Activated CD8-positive, alpha-beta T cell treated with anti-CD3 and anti-CD28 coated beads, Interleukin-2, amount 10 ng/mL, durations not matched to agents 7 days and 5 days (primary cell): ENCODE data around the gene FCN1. TPM values are rescaled to one million over a fixed set of nuclear protein-coding genes. Genes with fewer than 3 reads are reported as not detected.

Experiments
- ATAC-seq: fragments of 150-1000 bp; cut with Tn5 transposase; one replicate; pipeline ENCODE4 v1.10.0; 2021; ENCODE audit warnings: moderate library complexity
- CTCF ChIA-PET: fragments of 350-600 bp; sonication (Branson Sonifier 250); formaldehyde crosslinking; loops from one replicate; lab custom pipeline; 2021; ENCODE audit warnings: antibody characterized with exemption; lab: Charles Lee
- POLR2A ChIA-PET: fragments of 350-600 bp; sonication (Branson Sonifier 250); formaldehyde crosslinking; loops from one replicate; lab custom pipeline; 2021; ENCODE audit warnings: antibody characterized with exemption; lab: Charles Lee
- DNase-seq: peaks from one replicate; pipeline ENCODE4 v3.0.0-alpha.2; 2020
- H3K27ac Mint-ChIP-seq: one replicate; pipeline ENCODE4 v1.8.0; 2021; ENCODE audit warnings: mild to moderate bottlenecking, mixed read lengths
- H3K27me3 Mint-ChIP-seq: one replicate; pipeline ENCODE4 v1.8.0; 2021; ENCODE audit warnings: low read depth, mixed read lengths
- H3K36me3 Mint-ChIP-seq: one replicate; pipeline ENCODE4 v1.8.0; 2021; ENCODE audit warnings: low read depth, mixed read lengths
- H3K4me1 Mint-ChIP-seq: one replicate; pipeline ENCODE4 v1.8.0; 2021; ENCODE audit warnings: low read depth, mixed read lengths
- H3K4me3 Mint-ChIP-seq: one replicate; pipeline ENCODE4 v1.8.0; 2021; ENCODE audit warnings: mild to moderate bottlenecking, mixed read lengths
- H3K9me3 Mint-ChIP-seq: one replicate; pipeline ENCODE4 v1.8.0; 2022; ENCODE audit warnings: mixed read lengths; ENCODE audit not compliant: insufficient read depth
- total RNA-seq, 2 experiments: library from RNA; stranded (reverse); gene quantifications; one replicate each; pipeline ENCODE4 v1.2.3, GENCODE V29; 2021

FCN1 gene
- not detected for total RNA-seq

DNA sequence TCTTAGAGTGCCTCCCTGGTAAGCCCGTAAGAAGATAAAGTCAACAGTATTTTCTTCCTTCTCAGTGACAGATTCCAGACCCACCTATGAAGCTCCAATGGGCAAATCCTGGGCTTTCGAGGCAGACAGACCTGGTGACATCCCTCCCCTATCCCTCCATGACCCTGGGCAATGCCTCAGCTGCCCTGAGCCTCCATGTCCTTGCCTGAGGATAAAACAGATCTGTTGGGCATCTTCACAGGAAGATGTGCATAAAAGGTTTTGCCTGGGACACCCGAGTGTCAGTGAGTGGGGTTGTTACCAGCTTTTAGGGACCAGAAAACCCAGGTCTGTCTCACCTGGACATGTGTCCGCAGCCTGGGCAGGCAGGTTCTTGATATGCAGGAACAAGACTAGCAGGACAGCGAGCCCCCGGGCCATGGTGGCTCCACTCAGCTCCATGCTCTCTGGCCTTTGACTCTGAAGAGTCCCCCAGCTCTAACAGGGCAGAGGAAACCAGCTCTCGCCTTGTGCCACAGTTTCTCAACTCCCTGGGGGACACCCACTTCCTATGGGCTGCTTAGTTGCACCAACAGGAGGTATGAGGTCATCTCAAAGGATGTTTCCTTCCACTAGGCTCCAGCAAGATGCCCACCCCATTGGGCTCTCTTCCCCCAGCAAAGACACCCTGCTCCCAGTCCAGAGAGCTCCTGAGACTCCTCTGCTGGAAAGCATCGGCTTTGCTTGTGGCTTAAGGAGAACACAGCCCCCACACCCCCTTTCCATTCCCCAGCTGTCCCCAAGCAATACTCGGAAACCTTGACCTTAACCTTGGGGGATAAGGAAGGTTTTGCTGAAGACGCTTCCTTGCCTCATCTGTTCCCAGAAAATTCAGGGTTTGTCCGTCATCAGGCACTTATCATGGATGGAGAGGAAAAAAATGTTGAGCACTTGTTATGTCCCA lies at the start of gene FCN1:
Gene FCN1, minus strand, starts transcription at position 482 of the 943 bp plus-strand sequence. Its CDS starts 41 bp downstream, at position 441.
- DNase-seq (no peak), ATAC-seq (no peak)
- POLR2A ChIA-PET = no interaction called here
- H3K36me3 Mint-ChIP-seq = no peaks in the 10 kb centered on the region
- CTCF ChIA-PET = no interaction called here
- H3K27ac Mint-ChIP-seq = no peak within 1 kb of the TSS
- no peaks in the 10 kb centered on the region for H3K4me1 Mint-ChIP-seq
- H3K4me3 Mint-ChIP-seq = no peak within 1 kb of the TSS
- H3K9me3 Mint-ChIP-seq = no peaks in the 10 kb centered on the region
- no peaks in the 10 kb centered on the region for H3K27me3 Mint-ChIP-seq

DNA sequence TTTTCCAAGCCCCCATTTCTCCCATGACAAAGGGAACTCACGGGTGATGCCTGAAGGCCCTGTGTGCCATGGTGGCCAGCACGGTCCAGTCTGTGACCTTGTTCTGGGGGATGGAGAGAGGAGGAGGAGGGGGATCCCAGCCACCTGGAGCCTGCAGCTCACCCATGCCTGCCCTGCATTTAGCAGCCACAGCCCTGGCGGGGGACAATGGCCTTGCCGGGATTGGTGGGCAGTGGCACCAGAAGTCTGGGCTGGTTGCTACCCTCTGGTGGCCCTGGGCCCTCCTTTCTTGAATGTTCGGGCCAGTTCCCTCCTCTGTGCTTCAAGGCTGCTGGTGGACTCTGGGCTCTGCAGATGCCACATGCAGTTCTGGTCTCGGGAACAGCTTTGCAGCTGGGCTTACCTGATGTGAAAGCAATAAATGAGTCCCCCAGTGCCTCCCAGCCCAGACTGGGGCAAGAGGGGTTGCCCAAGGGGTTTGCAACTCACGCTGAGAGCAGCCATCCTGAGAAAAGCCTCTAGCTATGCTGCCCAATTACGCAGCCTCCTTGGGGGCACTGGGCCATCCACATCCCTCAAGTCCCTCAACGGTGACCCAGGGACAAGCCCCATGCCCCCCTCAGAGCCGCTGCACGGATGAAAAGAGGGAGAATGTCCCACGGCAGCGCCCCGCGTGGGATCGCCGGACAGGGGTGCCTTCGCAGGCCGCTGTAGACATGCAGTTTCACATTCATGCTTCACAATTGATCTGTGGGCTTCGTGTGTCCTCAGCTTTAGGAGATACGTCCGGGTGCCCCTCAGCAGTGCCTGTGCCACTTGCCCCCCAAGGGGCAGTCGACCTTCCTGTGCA lies 49.2 kb upstream of the FCN1 start:
- ATAC-seq (no peak), DNase-seq (no peak)
- Mint-ChIP-seq H3K4me1 (no peaks in the 10 kb centered on the region), H3K9me3 (no peaks in the 10 kb centered on the region), H3K36me3 (no peaks in the 10 kb centered on the region), H3K27me3 (no peaks in the 10 kb centered on the region), H3K27ac (no peak overlapping the region), H3K4me3 (no peak overlapping the region)
- ChIA-PET POLR2A (no interaction called here), CTCF (no interaction called here)

DNA sequence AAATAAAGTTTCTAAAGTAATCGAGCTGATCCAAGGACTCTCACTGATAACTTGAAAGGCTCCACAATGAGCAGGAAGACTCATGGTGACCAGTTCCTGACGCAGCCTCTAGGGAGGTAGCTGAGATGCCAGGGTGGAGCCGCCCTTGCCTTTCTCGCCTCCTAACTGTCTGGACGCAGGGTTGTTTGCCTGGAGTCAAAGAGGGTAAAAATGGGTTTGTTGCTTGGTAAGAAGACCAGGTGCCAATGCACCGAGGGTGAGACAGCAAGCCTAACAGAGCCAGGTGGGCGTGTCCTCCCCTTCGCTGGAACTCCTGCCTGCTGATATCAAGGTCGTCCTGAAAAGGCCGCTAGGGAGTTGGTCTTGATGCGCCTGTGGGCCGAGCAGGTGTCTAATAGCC lies 48.6 kb upstream of the FCN1 start:
- Mint-ChIP-seq H3K27ac (no peak overlapping the region), H3K4me1 (no peaks in the 10 kb centered on the region), H3K36me3 (no peaks in the 10 kb centered on the region), H3K4me3 (no peak overlapping the region), H3K9me3 (no peaks in the 10 kb centered on the region), H3K27me3 (no peaks in the 10 kb centered on the region)
- ATAC-seq (no peak), DNase-seq (no peak)
- CTCF ChIA-PET = no interaction called here
- POLR2A ChIA-PET = no interaction called here

DNA sequence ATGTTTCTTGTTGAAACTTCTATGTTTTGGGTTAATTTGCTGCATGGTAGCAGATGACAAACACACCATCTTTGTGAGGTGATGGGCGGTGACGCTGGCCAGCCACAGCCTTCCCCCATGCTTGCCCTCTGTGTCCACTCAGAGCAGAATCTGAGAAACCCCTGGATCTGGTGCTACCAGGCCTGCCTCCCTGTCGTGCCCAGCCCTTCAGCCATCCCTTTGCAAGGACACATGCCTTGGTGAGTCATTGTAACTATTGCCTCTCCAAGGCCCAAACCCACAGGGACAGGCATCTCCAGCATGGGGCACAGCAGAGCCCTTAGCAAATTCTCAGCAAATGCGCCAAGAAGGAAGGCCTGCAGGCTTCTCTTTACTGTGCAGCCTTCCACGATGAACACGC lies 48.1 kb upstream of the FCN1 start:
- H3K36me3 Mint-ChIP-seq = no peaks in the 10 kb centered on the region
- DNase-seq (no peak), ATAC-seq (no peak)
- H3K4me1 Mint-ChIP-seq = no peaks in the 10 kb centered on the region
- no peak overlapping the region for H3K27ac Mint-ChIP-seq
- POLR2A ChIA-PET = no interaction called here
- CTCF ChIA-PET = no interaction called here
- H3K4me3 Mint-ChIP-seq = no peak overlapping the region
- no peaks in the 10 kb centered on the region for H3K9me3 Mint-ChIP-seq
- no peaks in the 10 kb centered on the region for H3K27me3 Mint-ChIP-seq

DNA sequence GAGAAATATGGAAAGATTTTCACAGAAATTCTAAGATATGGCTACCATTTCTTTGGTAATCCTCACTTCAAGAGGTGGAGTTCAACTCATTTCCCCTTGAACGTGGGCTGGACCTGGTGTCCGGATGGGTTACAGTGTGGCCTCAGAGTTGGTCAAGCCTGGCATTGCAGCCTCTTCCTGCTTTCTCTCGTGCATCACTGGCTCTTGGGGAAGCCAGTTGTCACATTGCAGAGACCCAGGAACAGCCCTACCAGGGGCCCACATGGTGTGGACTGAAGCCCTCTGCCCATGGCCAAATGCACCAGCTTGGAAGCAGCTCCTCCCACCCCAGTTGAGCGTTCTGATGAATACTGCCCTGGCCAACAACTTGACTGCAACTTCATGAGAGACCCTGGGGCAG lies 47.7 kb upstream of the FCN1 start:
- H3K4me1 Mint-ChIP-seq = no peaks in the 10 kb centered on the region

DNA sequence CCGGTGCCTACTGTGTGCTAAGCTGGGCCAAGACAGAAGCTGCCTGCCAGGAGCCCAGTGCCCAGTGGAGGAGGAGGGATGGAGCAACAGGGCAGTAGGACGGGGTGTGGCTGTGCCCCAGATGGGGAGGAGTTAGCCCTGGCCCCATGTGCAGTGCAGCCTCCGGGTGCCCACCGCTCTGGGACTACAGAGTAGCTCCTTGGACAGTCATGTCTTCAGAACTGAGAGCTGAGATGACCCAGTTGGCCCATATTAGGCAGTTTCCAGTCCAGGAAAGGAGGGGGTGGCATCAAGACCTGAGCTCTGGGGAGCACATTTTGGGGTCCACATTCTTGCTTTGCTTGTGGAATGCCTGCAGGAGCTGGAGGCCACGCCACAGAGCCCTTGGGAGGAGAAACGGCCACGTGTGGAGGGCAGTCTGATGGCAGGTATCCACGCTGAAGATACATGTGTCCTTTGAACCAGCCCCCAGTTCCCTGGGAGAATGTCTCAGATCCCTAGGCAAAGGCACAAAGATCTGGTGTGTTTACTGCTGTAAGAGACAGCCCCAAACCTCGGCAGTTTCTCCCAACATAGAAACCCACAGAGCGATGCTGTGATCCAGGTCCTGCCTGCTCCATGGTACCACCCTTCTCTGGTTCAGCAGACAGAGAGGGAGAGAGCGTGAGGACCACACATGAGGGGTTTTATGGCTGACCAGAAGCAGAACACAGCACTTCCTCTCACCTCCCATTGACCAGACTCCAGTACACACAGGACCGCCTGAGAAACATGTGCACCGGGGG lies 46.8 kb upstream of the FCN1 start:
- Mint-ChIP-seq H3K36me3 (no peaks in the 10 kb centered on the region), H3K27ac (no peak overlapping the region), H3K27me3 (no peaks in the 10 kb centered on the region), H3K4me1 (no peaks in the 10 kb centered on the region), H3K9me3 (no peaks in the 10 kb centered on the region), H3K4me3 (no peak overlapping the region)
- ChIA-PET CTCF (no interaction called here), POLR2A (no interaction called here)
- ATAC-seq (no peak), DNase-seq (no peak)

More for the DNA sequence above, 47.7 kb upstream of the FCN1 start:
- Mint-ChIP-seq H3K27me3 (no peaks in the 10 kb centered on the region), H3K9me3 (no peaks in the 10 kb centered on the region), H3K4me3 (no peak overlapping the region), H3K36me3 (no peaks in the 10 kb centered on the region), H3K27ac (no peak overlapping the region)
- ChIA-PET POLR2A (no interaction called here), CTCF (no interaction called here)
- DNase-seq (no peak), ATAC-seq (no peak)

DNA sequence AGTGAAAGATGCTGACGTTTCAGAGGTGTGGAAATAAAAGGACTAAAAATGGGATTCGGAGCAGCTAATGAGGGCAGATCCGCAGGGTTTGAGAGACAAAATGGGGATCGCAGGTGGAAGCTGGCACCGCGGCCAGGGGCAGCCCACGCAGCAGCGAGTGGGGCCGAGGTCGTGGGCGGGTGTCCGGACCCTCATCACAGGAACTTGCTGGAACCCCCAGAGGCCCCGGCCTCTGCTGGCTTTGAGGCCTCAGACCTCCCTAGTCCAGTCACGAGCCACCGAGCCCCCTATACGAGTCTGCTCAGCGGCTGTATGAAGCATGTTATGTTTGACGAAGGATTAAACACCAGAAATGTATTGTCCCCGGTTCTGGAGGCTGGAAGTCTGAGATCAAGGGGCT lies 45.8 kb upstream of the FCN1 start:
- Mint-ChIP-seq H3K9me3 (no peaks in the 10 kb centered on the region), H3K4me3 (no peak overlapping the region), H3K27me3 (no peaks in the 10 kb centered on the region), H3K27ac (no peak overlapping the region), H3K4me1 (no peaks in the 10 kb centered on the region), H3K36me3 (no peaks in the 10 kb centered on the region)
- POLR2A ChIA-PET = no interaction called here
- CTCF ChIA-PET = no interaction called here
- no peak for DNase-seq
- ATAC-seq = no peak

DNA sequence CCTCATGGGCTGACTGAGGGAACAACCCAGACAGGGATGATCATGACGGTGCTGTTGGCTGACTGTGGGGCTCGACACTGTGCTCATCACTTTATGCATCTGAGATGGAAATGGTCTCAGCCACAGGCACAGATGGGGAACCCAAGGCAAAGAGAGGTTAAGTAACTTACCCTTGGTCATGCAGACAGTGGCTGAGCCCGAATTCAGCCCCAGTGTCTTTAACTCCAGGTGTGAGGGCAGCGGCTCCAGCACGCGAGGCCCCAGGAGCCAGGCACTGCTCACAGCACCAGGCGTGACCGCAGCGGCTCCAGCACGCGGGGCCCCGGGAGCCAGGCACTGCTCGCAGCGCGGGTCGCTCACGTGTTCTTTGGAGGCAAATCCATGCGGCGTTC lies 45.3 kb upstream of the FCN1 start:
- H3K4me1 Mint-ChIP-seq = no peaks in the 10 kb centered on the region
- no peaks in the 10 kb centered on the region for H3K9me3 Mint-ChIP-seq
- ChIA-PET CTCF (no interaction called here), POLR2A (no interaction called here)
- ATAC-seq (no peak), DNase-seq (no peak)
- no peaks in the 10 kb centered on the region for H3K36me3 Mint-ChIP-seq
- no peak overlapping the region for H3K4me3 Mint-ChIP-seq
- no peaks in the 10 kb centered on the region for H3K27me3 Mint-ChIP-seq
- H3K27ac Mint-ChIP-seq = no peak overlapping the region

DNA sequence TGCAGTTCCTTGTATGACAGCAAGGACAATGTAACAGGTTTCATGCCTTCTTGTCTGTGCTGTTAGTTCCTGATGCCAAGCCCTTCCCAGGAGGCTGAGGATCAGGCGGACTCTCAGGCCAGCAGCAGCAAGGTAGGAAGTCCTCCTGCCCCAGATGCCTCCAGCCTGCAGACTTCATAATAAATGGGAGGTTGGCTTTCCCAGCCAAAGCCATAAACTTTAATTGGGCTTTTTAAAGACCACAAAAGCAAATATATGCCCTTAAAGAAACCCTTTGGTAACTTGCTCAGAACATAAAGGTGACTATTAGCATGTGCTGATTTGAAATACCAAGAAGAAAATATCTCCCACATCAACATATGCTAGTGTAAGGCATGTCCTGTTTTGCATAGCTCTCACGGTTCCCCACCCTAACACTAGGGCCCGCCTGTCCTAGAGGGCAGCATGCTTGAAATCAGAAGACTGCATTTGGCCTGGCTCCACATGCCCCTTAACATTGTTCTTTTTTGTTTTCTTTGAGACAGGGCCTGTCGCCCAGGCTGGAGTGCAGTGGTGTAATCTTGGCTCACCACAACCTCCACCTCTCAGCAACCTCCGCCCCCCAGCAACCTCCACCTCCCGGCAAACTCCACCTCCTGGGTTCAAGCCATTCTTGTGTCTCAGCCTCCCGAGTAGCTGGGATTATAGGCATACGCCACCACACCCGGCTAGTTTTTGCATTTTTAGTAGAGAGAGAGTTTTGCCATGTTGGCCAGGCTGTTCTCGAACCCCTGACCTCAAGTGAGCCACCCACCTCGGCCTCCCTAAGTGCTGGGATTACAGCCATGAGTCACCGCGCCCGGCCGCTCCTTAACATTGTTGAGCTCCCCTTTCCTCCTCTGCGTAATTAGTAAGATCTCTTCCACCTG lies 44.6 kb upstream of the FCN1 start:
- ChIA-PET CTCF (no interaction called here), POLR2A (no interaction called here)
- Mint-ChIP-seq H3K9me3 (no peaks in the 10 kb centered on the region), H3K36me3 (no peaks in the 10 kb centered on the region), H3K4me3 (no peak overlapping the region), H3K27ac (no peak overlapping the region), H3K4me1 (no peaks in the 10 kb centered on the region), H3K27me3 (no peaks in the 10 kb centered on the region)
- DNase-seq (no peak), ATAC-seq (no peak)

DNA sequence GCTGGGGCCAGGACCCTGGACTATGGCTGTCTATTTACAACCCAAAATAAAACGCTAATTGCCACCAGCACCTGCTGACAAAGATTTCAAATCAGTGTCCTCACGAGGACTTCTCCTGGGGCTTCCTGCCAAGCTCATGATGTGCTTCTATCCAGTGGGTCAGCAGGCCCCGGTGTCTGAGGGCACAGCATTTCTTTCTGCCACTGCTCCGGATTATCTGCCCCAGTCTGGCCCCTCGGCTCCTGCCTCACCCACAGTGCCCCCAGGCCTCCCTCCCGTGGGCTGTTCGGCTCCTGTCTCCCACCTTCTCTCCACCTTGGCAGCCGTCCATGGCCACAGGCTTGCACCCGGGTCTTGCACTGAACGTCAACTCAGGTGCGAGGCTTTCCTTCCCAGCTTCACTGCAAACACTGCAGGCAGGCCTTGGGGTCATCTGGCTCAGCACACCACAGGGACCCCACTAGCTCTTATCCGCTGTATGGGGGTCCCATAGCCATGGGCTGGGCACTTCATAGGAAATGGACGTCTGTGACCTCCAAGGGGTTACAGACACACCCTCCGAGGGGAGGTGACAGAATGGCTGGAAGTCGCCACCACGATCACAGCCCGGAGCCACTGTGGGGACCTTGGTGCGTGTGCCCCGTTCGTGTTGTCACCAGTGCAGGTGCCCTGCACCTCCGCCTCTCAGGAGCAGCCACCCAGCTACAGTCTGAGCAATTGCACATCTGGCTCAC lies 43.8 kb upstream of the FCN1 start:
- H3K4me1 Mint-ChIP-seq = no peaks in the 10 kb centered on the region
- ATAC-seq (no peak), DNase-seq (no peak)
- H3K27ac Mint-ChIP-seq = no peak overlapping the region
- no peak overlapping the region for H3K4me3 Mint-ChIP-seq
- no peaks in the 10 kb centered on the region for H3K27me3 Mint-ChIP-seq
- no peaks in the 10 kb centered on the region for H3K36me3 Mint-ChIP-seq
- ChIA-PET POLR2A (no interaction called here), CTCF (no interaction called here)
- no peaks in the 10 kb centered on the region for H3K9me3 Mint-ChIP-seq
